Cardiac fibroblast (primary cell): ENCODE data around the gene EDIL3.

Source experiments
- DNase-seq, 2 donors: peaks; one replicate each; pipeline versions ENCODE4 v3.0.0 to v3.0.0-alpha.2; 2010; ENCODE audit warnings: low read depth in 2 of 2
- H3K4me3 ChIP-seq, 2 donors: replicated peaks in 1 of 2; 1 replicate in 1 of 2; 2 replicates in 1 of 2; pipeline ENCODE4 v1.5.1; 2011; ENCODE audit warnings: low read depth in 2 of 2, low read length in 2 of 2, mild to moderate bottlenecking in 2 of 2, moderate library complexity in 1 of 2
- CTCF ChIP-seq: IDR thresholded peaks from one replicate; pipeline ENCODE4 v1.5.1; 2011; ENCODE audit warnings: low read depth, mild to moderate bottlenecking, low read length, inconsistent platforms

EDIL3 gene

GRCh38 chr5:83917261-83917908 lies 467.3 kb downstream of the EDIL3 start:
- no peak for TF ChIP-seq CTCF
- H3K4me3 ChIP-seq: no peak overlapping the region
- no peak for DNase-seq

GRCh38 chr5:83914662-83915418 lies 469.8 kb downstream of the EDIL3 start:
- DNase-seq: peak; percentile 38 to 65
- H3K4me3 ChIP-seq: no peak overlapping the region
- no peak for TF ChIP-seq CTCF

GRCh38 chr5:83914199-83914598 lies 470.5 kb downstream of the EDIL3 start:
- DNase-seq: peak; percentile 65 to 67
- TF ChIP-seq CTCF: no peak
- H3K4me3 ChIP-seq: no peak overlapping the region

DNA sequence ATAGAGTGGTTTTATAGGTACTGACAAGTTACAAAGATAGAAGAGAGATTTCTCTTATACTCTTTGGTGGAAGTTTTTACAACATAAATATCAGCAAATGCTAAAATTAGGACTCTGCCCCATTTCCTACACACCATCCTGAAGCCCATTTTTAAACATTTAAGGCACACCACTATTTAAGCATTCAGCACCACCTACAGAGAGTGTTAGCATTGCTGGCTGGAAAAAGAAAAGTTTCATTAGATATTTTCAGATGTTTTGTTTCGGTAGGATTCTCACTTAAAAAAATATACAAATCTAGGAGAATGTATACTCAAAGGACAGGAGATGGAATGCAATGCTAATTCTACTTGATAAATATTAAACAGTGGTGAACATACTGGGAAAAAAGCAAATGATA lies 471.1 kb downstream of the EDIL3 start:
- no peak for DNase-seq
- no peak for TF ChIP-seq CTCF

GRCh38 chr5:83911367-83911919 lies 473.2 kb downstream of the EDIL3 start:
- H3K4me3 ChIP-seq: no peak overlapping the region
- TF ChIP-seq CTCF: no peak
- DNase-seq: no peak

More for the DNA sequence above, 471.1 kb downstream of the EDIL3 start:
- H3K4me3 ChIP-seq: no peak overlapping the region

DNA sequence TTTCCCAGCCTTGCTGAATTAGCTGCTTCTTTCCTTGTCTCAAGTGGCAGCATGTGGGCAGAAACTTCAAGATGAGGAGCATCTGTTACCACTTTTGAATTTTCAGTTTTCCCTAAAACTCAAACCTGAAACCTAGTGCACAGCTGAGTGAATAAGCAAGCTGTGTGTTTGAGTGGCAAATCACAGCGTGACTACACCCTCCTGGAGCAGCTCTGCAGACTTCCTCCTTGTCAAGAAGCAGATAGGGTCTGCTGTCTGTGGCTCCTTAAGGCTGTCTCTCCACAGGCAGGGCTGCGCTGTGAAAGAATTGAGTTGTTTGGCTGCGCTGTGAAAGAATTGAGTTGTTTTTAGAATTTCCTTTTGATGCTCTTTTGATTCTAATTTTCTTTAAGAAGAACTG lies 484.4 kb downstream of the EDIL3 start:
- H3K4me3 ChIP-seq: no peak overlapping the region
- peak in 1 of 2 donors; percentile 35 for DNase-seq
- TF ChIP-seq CTCF: no peak
